Measurements from ENCODE around the gene KLF13.

Gene KLF13

DNA sequence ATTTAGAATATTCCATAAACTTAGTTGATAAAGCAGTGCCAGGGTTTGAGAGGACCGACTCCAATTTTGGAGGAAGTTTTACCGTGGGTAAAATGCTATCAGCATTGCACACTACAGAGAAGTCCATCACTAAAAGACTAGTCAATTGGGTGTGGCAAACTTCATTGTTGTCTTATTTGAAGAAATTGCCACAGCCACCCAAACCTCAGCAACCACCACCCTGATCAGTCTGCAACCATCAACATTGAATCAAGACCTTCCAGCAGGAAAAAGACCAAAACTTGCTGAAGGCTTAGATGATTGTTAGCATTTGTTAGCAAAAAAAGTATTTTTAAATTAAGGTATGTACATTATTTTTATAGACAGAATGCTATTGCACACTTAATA lies 60.5 kb downstream of the KLF13 start:
- no peak for DNase-seq

DNA sequence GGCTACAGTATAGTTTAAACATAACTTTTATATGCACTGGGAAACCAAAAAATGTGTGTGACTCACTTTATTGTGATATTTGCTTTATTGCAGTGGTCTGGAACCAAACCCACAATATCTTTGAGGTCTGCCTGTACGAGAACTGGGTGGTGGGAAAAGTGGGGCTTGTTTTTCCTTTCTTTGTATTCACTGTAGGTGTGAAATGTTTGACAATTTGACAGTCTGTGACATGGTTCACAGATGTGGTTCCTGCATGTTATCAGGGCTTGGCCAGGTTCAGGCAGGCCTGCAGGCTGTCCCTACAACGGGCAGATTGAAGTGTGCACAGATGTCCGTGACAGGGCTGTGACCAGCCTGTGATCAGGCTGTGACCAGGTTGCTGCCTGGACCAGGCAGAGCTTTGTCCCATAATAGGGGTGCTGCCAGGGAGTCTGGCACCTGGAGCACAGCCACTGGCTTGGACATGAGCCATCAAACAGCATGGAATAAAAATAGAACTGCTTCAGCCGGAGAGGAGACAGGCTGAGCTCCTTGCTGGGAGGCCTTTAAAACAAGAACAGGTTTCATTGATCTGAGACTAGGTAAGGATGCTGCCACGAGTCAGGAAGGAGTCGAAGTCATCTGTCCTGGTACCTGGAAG lies 61.0 kb downstream of the KLF13 start:
- no peak for DNase-seq

DNA sequence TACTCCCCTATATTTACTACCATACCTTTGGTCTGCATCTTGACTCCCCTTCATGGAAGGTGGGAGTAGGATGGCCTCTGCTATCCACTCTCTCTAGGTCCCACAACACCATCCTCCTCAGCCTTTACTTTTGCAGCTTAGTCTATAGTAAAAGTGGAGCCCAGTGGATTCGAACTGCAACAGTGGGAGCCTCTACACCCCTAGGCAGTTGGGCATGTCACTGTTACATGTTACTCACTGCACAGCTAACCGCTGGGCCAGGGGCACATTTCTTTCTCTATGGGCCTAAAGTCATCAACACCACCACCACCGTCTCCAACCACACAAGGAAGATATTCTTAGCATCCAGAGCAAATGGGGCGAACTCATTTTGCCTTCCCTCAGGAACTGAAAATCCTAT lies 62.9 kb downstream of the KLF13 start:
- no peak for DNase-seq

DNA sequence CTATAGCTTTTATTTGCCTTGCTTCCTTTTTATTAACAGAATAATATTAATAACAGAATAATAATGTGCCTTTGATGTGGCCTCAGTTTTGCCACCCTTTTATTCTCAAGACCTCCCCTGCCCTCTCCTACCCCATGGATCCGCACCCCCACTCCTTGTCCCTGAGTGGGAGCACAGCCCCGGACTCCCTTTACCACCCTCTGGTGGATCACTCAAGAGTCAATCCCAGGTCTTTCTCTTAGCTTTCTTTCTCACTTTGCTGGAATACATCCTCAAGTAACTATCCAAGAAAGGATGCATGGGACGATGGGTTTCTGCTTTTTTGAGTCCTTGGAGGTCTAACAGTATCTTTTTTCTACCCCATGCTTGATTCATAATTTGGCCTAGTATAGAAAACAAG lies 63.4 kb downstream of the KLF13 start:
- no peak for DNase-seq

DNA sequence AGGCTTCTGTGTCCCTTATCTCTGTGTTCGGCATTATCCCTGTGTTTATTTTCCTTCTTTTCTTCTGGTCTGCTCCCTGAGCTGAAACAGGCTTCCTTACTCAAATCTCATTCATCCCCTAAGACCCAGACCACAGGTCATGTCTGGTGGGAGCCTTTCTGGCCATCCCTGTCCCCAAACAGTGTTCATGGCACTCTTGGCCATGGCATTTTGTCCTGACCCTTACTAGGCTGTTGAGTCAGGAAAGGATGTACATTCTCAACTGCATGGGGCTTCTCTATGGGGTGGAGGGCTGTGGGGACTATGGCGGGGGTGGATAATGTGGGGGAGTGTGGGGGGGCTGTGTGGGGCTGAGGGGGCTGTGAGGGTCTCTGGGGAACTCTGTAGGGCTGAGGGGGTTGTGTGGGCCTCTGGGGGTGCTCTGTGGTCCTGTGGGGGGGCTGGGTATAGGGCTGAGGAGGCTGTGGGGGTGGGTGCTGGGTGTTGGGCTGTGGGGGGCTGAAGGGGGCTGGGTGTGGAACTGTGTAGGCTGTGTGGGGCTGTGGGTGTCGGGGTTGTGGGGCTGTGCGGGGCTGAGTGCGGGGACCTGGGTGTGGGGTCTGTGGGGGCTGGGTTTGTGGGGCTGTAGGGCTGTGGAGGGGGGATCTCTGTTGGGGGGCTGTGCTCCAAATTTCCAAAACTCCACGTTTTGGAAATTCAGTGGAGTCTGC lies 64.3 kb downstream of the KLF13 start:
- no peak for DNase-seq

DNA sequence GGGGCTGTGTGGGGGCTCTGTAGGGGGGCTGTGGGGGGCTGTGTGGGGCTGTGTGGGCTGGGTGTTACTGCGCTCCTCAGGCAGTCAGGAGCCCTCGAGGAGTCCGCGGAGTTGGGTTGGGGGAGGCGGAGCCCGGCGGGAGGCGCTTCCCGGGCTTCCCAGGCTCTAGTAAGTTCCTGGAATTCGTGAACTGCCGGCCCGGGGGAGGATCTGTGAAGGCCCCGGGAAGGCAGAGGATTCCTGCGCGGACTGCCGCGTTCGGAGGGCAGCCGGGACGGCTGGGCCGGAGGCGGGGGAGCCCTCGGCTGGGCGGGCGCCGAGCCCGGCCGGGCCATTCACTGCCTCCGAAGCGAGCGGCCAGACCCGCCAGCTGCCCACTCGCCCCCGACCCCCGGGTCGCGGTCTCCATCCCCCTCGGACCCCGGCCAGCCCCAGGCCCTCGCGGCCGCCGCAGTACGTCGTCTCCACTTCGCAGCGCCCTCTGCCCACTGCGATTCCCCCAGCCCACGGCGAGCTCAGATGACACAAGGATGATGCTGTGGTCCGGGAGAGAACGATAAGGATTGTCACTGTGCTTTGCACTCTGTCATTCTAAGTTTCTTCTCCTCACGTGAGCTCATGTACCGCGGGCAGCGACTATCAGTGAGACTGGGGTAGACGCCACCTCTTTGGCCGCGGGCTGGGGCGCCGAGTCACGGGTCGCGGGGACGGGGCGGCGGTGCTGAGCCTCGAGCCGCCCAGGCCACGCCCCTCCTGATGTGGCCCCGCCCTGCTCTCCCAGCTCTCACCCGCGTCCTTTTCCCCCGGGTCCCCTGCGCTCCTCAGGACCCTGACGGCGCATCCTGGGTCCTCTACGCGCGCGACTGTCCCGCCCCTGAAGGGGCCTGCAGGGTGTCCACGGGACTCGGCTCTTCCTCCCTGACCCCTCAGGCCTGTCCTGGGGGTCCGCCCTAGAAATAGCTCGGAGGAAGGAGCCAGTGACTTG lies 65.3 kb downstream of the KLF13 start:
- DNase-seq: peak; percentile 51

DNA sequence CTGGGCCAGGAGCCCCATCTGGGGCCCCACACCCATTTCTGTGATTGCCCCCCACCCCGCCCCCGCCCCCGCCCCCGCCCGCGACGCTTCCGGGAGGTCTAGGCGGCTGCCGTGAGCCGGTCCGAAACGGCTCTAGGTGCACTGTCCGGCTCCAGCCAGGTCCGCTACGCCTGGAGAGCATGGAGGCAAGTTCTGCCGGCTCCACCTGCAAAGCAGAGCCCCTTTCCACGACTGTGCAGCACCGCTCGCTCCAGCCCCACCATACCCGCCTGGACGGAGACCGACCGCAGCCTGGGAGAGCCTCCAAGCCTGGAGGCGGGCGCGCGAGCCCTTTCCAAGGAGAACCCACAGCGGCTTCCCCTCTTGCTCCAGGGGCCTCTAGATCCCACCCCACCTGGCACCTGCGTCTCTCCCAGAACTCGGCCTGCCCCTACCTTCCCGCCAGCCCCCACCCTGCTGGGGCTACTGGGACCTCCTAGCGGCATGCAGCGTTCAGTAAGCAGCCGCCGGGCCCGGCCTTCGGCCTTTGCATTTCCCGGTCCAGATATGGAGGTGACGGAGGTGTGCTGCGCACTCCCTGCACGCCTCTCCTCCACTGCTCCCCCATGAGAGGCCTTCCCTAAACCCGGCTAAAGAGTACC lies 66.2 kb downstream of the KLF13 start:
- no peak for DNase-seq

DNA sequence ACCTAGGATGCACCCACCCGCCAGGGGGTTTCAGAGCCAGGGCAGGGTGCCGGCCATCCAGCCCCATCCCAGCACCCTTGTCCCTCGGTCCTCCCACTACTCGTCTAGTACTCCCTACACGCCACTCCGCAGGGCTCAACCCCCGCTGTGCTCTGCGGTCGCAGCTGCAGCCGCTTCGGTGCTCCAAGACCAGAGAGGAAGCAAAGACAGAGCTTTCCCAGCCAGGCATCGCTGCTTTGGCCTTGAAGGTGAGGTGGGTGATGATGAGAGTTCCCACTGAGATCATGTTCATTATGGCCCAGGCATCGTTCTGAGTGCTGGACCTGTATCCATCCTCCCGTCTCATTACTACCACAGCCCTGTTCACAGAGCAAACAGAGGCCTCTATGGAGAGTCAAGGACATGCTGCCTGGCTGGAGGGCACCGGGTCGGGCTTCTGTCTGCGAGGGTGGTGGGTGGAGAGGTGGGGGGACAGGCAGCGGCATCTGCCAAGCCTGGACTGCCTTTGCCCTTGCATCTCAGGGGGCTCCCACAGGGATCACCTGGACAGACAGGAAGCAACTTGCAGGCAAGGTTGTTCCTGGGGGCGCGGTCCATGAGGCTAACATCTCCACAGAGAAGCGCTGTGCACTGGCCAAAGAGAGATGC lies 66.9 kb downstream of the KLF13 start:
- DNase-seq: no peak

DNA sequence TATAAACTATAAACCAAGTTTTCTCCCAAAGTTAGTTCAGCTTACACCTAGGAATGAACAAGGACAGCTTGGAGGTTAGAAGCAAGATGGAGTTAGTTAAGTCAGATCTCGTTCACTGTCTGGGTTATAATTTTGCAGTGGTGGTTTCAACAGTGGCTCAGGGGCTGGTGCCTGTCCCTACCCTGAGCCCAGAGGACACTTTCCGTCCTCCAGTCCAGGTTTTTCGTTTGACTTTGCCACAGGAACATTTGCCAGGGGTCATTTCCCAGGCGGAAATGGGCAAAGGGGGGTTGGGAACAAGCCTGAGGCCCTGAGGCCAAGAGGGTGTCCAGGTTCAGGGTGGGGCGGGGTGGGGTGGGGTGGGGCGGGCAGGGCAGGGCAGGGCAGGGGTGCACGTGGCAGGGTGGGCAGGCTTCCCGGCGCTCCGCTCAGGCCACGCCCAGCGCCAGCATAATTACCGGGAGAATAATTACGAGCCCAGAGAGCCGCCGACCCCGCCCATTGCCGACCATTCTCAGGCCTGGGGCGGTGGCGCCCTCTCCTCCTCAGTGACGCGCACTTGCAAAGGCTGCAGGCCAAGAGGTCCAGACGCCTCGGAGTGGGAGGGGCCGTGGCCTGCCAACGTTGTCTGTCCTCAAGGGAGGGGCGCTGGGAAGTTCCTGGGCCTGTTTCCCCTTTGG lies 70.4 kb downstream of the KLF13 start:
- no peak for DNase-seq

DNA sequence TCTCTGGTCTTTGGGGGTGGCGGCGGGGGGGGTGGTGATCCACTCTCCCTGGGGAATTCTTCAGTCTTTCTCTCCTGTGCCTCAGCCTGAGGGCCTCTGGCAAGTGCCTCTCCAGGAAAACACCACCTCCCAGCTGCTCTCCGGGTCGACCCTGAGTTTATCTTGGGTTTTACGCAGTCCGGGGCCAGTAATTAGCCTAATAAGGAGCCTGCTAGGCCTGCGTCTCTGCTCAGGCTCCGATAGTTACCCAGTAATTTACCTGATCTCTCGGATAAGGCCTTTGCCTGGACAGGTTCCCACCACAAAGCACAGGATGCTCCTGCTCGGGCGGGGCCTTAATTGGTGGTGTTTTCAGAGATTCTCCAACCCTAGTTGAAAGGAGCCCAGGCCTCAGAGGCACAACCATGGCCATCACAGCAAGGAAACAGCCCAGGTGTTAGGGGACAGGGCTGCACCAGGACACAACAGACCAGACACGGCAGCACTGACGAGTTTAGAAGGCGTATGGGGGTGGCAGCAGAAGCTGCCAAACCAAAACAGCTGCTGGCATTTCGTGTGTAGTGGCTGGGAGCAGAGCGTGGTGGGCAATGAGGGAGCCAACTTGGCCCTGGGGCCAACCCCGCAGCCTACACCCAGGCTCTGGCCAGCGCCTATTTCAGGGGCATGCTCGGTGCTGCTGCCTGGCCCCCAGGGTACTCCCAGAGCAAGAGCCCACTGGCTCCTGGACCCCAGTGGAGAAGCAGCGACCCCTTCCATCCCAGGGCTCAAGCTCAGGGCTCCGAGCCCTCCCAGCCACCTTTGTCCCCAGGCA lies 71.4 kb downstream of the KLF13 start:
- no peak for DNase-seq

DNA sequence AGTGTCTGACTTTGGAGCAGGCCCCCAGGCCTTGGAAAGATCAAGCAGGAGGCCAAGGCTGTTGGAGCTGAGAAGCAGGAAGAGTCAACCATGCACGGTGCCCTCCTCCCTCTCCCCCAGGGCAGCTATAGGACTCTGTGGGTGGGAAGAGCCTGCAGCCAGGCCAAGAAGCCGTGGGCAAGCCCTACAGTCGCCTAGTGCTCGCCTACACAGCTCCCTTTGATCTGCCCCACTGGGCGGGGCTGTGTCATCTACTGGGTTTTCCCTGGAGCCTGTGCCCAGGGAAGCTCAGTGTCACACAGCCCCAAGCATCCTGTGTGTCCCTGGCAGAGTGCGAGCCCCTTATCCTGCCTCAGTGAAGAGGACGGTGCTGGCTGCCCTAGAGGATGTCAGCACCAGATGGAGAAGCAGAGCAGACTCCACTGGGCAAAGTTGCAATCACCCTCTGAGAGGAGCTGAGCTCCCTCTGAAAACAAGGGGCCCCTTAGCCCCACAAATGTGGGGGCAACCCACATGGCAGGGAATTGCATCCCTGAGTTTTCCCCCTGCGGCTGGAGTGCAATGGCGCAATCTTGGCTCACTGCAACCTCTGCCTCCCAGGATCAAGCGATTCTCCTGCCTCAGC lies 72.2 kb downstream of the KLF13 start:
- no peak for DNase-seq

DNA sequence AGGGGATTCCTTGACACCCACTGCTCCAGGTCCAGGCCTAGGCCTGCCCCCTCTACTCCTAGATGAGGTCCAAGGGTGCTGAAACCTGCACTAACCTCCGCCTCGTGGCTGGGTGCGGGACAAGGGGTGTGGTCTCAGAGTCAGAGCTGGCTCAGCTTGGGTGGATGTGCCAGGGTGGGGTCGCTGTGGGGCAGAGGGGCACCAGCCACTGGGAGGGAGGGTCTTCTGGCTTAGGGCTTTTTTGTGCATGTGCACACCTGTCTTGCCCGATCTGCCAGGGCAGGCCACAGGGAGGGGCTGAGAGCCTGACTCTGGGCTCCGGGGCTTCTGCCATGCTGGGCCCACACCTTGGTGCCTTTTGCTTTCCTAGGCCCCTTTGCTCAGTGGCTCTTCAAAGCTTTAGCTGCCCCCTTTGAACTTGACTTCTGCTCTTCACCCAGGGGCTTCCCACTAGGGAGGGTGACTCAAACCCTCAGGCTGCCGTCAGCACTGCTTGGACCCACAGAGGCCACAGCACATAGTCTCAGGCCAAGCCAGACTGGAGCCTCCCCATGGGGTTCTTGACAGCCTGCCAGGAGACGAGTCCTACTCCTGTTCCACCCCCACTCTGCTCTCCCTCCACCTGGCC lies 73.0 kb downstream of the KLF13 start:
- no peak for DNase-seq

DNA sequence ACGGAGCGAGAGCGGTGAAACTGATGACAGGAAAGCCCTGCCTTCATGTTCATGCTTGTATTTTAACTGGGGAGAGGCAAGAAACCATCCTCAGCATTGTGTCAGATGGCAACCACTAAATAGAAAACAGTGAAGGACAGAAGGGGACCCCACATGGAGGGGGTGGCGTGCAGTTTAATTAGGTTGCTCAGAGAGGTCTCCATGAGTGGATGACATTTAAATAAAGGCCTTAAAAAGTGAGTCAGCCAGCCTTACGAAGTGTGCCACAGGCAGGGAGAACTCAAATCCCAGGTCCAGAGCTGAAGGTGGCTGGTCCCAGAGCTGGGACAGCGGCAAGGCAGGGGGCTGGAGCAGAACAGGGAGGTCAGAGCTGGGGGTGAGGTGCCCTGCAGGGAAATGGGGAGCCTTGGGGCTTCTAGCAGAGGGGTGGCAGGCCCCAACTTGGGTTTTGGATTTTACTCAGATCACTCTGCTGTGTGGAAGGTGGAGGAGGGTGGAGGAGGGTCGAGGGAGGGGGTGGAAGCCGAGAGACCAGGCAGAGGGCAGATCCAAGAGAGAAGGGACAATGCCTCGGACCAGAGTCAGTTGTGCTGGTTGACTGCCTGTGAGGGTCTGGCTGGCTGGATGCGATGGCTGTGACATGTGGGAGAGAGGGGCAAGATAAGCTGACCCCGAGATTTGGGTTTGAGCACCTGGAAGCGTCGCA lies 73.7 kb downstream of the KLF13 start:
- DNase-seq: no peak

DNA sequence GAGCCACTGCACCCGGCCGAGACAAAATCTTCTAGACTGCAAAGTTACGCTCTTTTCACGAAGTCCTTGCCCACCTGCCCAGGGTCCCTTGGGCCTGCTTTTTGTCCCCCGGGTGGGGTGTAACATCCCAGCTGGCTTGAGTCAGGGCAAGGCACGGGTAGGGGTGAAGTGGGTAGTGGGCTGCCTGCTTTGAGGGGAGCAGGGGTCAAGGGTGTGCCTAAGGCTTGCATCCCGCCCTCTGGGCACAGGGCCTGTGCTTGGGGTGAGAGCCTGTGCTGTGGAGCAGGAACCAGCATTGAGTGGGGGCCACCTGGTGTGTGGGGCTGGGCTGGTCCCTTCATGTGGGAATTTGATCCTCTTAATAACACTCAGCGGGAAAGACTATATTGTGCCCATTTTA lies 74.6 kb downstream of the KLF13 start:
- DNase-seq: no peak

DNA sequence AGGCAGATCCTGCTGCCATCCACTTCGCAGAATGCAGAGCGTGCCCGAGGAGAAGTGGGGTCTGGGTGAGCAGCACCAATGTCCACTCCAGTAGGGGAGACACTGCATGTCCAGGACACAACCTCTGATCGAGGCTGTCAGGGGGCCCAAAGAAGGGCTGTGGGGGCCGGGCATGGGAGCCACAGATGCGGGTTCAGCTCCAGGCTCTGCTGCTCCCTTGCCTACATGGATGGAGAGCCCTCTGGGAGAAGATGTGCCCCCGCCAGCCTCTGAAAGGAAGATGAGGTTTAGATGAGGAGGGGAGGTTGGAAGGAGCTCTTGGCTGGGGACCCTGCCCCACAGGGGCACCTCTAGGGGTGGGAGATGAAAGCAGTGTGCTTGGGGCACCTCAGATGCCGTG lies 75.4 kb downstream of the KLF13 start:
- no peak for DNase-seq

DNA sequence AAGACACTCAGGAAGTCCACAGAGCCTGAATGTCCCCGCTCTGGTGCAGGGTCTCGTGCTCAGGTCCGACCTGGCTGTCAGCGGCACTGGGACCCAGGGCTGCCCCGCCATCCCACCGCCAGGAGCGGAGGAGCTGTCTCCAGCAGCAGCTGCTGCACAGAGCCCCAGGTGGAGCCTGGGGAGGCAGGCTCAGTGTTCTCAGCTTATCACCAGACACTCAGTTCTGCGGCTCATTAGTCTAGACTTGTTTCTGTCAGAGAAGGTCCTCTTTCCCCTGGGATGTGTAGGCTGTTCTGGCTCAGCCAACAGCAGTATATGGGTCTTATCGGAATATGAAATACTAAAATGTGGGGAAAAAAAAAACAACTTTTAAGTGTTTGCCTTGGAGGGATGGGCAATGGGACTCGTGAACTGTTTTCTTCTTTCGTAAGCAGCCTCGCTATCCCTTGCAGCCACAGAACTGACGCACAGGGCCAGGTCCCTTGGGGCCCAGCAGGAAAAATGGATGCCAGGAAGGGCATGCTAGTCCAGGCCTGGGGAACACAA lies 75.9 kb downstream of the KLF13 start:
- no peak for DNase-seq

DNA sequence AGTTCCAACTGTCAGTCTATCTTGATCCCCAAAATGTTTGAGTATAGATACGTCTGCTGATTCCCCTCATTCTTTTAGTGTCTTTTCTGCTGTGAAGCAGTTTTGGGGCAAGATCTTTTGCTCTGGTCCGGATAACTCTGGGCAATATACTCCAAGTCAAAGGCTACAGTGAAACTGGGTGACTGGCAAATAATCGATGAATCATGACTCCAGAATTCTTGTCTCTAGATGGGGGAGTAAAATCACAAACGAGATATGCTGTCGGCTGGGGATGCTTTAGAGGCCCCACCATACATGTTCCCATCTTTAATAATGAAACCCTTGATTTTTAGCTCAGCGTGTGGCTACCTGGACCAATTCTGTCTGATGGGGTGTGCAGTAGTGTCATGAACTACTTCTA lies 76.5 kb downstream of the KLF13 start:
- DNase-seq: no peak

DNA sequence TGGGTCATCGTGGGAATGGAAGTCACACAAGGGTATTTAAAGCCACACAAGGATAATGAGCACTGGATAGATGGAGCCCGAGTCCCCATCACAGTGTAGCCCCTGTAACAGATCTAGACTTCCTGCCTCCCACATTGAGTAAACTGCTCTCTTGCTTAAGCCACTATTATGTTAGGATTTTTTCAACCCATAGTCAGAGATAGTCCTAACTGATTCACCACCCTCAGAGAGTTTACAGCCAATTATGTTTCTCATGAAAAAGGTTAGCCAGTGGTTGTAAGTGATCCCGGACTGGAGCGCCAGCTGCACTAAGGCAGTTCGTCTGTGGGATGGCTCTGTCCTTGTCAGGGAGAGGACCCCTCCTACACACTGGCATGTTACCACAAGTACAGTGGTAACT lies 77.0 kb downstream of the KLF13 start:
- no peak for DNase-seq

DNA sequence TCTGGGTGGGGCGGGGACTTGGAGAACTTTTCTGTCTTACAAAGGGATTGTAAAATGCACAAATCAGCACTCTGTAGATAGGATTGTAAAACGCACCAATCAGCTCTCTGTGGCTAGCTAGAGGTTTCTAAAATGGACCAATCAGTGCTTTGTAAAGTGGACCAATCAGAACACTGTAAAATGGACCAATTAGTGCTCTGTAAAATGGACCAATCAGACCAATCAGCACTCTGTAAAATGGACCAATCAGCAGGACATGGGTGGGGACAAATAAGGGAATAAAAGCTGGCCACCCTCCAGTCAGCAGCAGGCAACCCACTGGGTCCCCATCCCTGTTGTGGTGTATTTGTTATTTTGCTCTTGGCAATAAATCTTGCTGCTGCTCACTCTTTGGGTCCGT lies 77.7 kb downstream of the KLF13 start:
- no peak for DNase-seq
